NCI-H510A treated with DMSO at 0.1 percent for 48 hours (cell line): ENCODE results near the gene RAD51D.
"Not testable (repeated sequence)": the region's sequence is repeated elsewhere in the genome, so short reads cannot be mapped to it uniquely, and the experiment has no call there.

ENCODE experiments used
- DNase-seq: peaks from one replicate; lab custom pipeline; 2025; lab: John Stamatoyannopoulos, UW

The RAD51D gene

GRCh38 chr17:35065880-35066279, 53.8 kb downstream of the RAD51D start:
- DNase-seq: no peak

- DNase-seq: no peak
These were observed 55.0 kb downstream of the RAD51D start for GRCh38 chr17:35064516-35065215.

GRCh38 chr17:35063514-35064223, 56.0 kb downstream of the RAD51D start, which contains the start of gene RFFL:
RFFL (minus strand) TSS chr17:35063707; CDS start chr17:35026553, 37,154 bp downstream.
- DNase-seq: peak; percentile 85

GRCh38 chr17:35062308-35062707, 57.4 kb downstream of the RAD51D start:
- DNase-seq: no peak

- DNase-seq: peak; percentile 17
These were observed 62.2 kb downstream of the RAD51D start for GRCh38 chr17:35057332-35057915.

- DNase-seq: no peak
These were observed 63.6 kb downstream of the RAD51D start for GRCh38 chr17:35056013-35056412.

- no peak for DNase-seq
These were observed 66.5 kb downstream of the RAD51D start for GRCh38 chr17:35053204-35053603.

- no peak for DNase-seq
These were observed 66.9 kb downstream of the RAD51D start for GRCh38 chr17:35052780-35053179.

GRCh38 chr17:35052241-35052610, 67.4 kb downstream of the RAD51D start:
- DNase-seq: no peak

GRCh38 chr17:35051579-35052240, 68.0 kb downstream of the RAD51D start:
- no peak for DNase-seq

- peak; percentile 35 for DNase-seq
These were observed 68.5 kb downstream of the RAD51D start for GRCh38 chr17:35051183-35051578.

GRCh38 chr17:35050170-35050569, 69.5 kb downstream of the RAD51D start:
- no peak for DNase-seq

- DNase-seq: no peak
These were observed 70.8 kb downstream of the RAD51D start for GRCh38 chr17:35048685-35049379.

- no peak for DNase-seq
These were observed 72.8 kb downstream of the RAD51D start for GRCh38 chr17:35046740-35047283.

GRCh38 chr17:35046245-35046644, 73.4 kb downstream of the RAD51D start:
- no peak for DNase-seq

GRCh38 chr17:35045458-35045979, 74.1 kb downstream of the RAD51D start:
- not testable (repeated sequence) for DNase-seq

- DNase-seq: no peak
These were observed 75.5 kb downstream of the RAD51D start for GRCh38 chr17:35044181-35044580.
